Activated CD4-positive, alpha-beta T cell treated with anti-CD3 and anti-CD28 coated beads for 1 hour (primary cell): Measurements from ENCODE around the gene AURKB.

Experiments
- DNase-seq: peaks from one replicate; pipeline ENCODE4 v3.0.0-alpha.2; 2020

AURKB gene

DNA sequence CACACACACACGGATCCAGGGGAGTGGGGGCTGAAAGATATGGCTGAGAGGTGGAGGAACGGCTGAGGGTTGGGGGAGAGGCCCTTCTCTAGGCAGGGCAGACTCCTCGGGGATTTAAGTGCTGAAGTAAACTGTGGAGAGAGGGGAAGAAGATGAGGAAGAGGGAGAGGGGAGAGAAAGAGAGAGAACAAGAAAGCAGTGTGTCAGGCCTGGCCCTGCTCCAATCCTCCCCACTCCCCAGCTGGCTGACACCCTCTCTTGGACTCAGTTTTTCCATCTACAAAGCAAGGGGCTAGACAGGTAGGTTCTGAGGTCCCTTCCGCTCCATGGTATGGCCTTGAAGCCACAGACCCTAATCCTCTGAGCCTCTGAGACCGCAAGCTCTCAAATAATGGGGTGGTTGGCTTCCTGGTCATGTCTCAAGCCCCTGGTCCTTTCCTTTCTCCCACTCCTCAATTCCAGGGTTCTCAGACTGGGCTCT is 49.6 kb downstream of the AURKB start:
- no peak for DNase-seq

- DNase-seq = no peak
These were observed 50.2 kb downstream of the AURKB start for GRCh38 chr17:8160224-8160577.

- no peak for DNase-seq
These were observed 50.7 kb downstream of the AURKB start for GRCh38 chr17:8159459-8160223.

- DNase-seq = no peak
These were observed 51.4 kb downstream of the AURKB start for GRCh38 chr17:8159032-8159400.

- peak; percentile 70 for DNase-seq
These were observed 51.9 kb downstream of the AURKB start for GRCh38 chr17:8158267-8159031.

DNA sequence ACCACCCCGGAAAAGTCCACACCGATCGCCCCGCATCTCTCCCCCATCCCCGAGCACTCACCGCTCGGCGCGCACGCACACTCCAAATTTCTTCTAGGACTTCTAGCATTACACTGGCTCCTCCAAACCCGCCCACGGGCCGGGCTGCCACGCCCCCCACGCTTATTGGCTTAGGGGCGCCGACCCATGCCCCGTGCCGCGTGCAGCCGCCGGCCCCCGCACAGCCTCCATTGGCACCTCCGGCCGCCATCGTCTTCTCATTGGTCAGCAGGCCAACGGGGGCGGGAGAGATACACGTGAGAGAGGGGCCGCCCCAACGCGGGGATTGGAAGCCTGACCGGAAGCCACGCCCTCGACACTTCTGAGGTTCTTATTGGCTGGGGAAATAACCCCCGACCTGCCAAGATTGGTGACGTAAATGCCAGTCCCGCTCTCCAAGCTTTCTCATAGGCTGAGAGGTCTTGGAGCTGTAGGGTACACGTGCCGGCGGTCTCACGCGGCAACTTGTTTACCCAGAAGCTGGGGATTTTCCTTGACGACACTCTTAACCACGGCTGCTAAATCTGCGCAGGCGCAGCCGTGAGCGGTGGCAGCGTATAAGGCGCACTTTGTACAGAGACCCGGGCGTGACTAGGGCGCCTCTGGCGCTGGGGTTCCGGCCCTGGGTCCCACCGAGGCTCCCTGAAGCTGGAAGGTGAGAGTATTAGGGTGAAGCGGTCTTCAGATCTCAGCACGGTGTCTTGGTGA is 54.0 kb downstream of the AURKB start:
- DNase-seq = peak; percentile 100

DNA sequence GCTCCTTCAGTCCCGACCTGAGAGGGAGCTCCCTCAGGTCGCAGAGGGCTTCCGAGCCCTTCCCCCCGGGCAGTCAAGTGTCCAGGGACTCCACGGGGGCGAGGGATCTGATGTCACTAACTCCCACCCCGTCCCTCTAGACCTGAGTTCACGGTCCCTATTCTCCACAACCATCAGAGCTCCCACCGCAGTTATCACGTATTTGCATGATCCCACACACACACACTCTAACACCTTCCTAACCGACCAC is 54.5 kb downstream of the AURKB start:
- DNase-seq = no peak

DNA sequence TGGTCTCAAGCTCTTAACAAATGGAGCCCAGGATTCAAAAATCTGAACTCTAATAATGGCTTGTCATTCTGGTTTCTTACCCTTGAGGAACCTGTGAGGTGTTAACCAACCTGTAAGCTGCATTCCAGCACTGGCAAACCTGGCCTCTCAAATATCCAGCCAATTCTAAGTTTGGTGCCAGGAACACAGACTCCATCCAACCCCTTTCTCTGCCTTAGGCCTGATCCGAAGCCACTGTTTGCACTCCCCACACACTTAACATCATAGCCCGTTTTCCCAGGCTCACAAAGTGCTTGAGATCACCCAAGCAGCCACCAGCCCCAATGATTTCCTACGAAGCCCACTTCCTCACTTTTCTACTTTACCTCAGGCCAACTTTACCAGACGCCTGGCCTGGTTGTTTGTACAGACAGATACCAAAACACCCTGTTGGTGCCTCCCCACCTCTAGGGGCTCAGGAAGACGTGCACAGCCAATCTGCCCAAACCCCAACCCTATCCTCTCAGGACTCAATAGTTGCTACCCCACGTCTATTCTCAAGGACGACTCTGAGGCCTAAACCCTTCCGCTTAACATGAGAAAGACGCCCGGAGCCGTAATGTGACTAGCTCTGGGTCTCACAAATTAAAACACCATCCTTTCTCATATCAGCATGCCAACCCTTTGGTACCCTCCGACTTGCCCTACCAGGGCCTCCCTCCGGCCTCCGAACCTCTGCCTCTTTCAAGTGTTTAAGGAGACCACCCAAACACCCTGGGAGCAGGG is 55.0 kb downstream of the AURKB start:
- no peak for DNase-seq
